IPS-15b (cell line): ENCODE data around the gene GLRB.

ENCODE experiments used
- H3K27me3 ChIP-seq: one replicate; pipeline ENCODE4 v1.6.1; 2013; ENCODE audit warnings: low read length; ENCODE audit not compliant: control insufficient read depth, insufficient read depth
- H3K36me3 ChIP-seq: one replicate; pipeline ENCODE4 v1.6.1; 2013; ENCODE audit warnings: low read length; ENCODE audit not compliant: control insufficient read depth, insufficient read depth
- H3K4me1 ChIP-seq: one replicate; pipeline ENCODE4 v1.6.1; 2013; ENCODE audit warnings: mild to moderate bottlenecking, low read length; ENCODE audit not compliant: control insufficient read depth, insufficient read depth
- H3K4me3 ChIP-seq: one replicate; pipeline ENCODE4 v1.5.1; 2013; ENCODE audit warnings: low read depth, low read length
- H3K9ac ChIP-seq: one replicate; pipeline ENCODE4 v1.6.1; 2013; ENCODE audit warnings: low read depth, mild to moderate bottlenecking, low read length
- H3K9me3 ChIP-seq: one replicate; pipeline ENCODE4 v1.6.1; 2013; ENCODE audit warnings: mild to moderate bottlenecking, low read length; ENCODE audit not compliant: control insufficient read depth, insufficient read depth

Gene GLRB

GRCh38 chr4:157217708-157218107 is 141.8 kb downstream of the GLRB start:
- Histone ChIP-seq H3K27me3 (peaks cover 40% of the 10 kb centered on the region), H3K36me3 (no peaks in the 10 kb centered on the region)

GRCh38 chr4:157219711-157220370 is 143.9 kb downstream of the GLRB start:
- Histone ChIP-seq H3K4me1 (peaks cover 2% of the 10 kb centered on the region), H3K9ac (no peak overlapping the region), H3K4me3 (peak overlapping the region; percentile 14), H3K9me3 (no peaks in the 10 kb centered on the region), H3K36me3 (no peaks in the 10 kb centered on the region), H3K27me3 (peaks cover 61% of the 10 kb centered on the region)

More at GRCh38 chr4:157217708-157218107, 141.8 kb downstream of the GLRB start:
- H3K9ac ChIP-seq = no peak overlapping the region
- H3K9me3 ChIP-seq = no peaks in the 10 kb centered on the region
- H3K4me3 ChIP-seq = no peak overlapping the region
- peaks cover 2% of the 10 kb centered on the region for H3K4me1 ChIP-seq

GRCh38 chr4:157220371-157220881 is 144.5 kb downstream of the GLRB start, which contains the start of gene GRIA2:
Gene GRIA2, plus strand, starts transcription at chr4:157220728. Its CDS starts 315 bp downstream, at chr4:157221043.
- H3K9ac ChIP-seq = no peak within 1 kb of the TSS
- no peaks in the 10 kb centered on the region for H3K9me3 ChIP-seq
- peaks cover 61% of the 10 kb centered on the region for H3K27me3 ChIP-seq
- peaks cover 2% of the 10 kb centered on the region for H3K4me1 ChIP-seq
- no peaks in the 10 kb centered on the region for H3K36me3 ChIP-seq
- peak within 1 kb of the TSS; percentile 57 for H3K4me3 ChIP-seq

GRCh38 chr4:157221426-157221894 is 145.5 kb downstream of the GLRB start:
- Histone ChIP-seq H3K4me1 (peaks cover 2% of the 10 kb centered on the region), H3K9ac (no peak overlapping the region), H3K9me3 (no peaks in the 10 kb centered on the region), H3K4me3 (peak overlapping the region; percentile 57), H3K36me3 (no peaks in the 10 kb centered on the region), H3K27me3 (peaks cover 61% of the 10 kb centered on the region)
